HG02970 (cell line): ENCODE data around the gene MYL6B.
A peak's percentile ranks its signal among the peaks of the same experiment; 100 is the strongest.
"Not testable (repeated sequence)": the region's sequence is repeated elsewhere in the genome, so short reads cannot be mapped to it uniquely, and the experiment has no call there.

Experiments used
- ATAC-seq: cut with Tn5 transposase; IDR thresholded peaks from one replicate; pipeline ENCODE4 v1.9.1; 2021; ENCODE audit warnings: mild to moderate bottlenecking, moderate library complexity, moderate number of reproducible peaks; ENCODE audit not compliant: unreplicated experiment, low FRiP score

Gene MYL6B

GRCh38 chr12:56163533-56164344, 11.4 kb downstream of the MYL6B start:
- ATAC-seq, result no peak

- no peak for ATAC-seq
Observed at GRCh38 chr12:56164345-56164729, 11.9 kb downstream of the MYL6B start.

- ATAC-seq, result no peak
Observed at GRCh38 chr12:56165369-56165768, 13.0 kb downstream of the MYL6B start.

- no peak for ATAC-seq
Observed at GRCh38 chr12:56169229-56169759, 16.9 kb downstream of the MYL6B start.

- no peak for ATAC-seq
Observed at GRCh38 chr12:56172839-56173238, 20.5 kb downstream of the MYL6B start.

GRCh38 chr12:56178347-56178746, 26.0 kb downstream of the MYL6B start:
- no peak for ATAC-seq

- no peak for ATAC-seq
Observed at GRCh38 chr12:56186957-56187356, 34.6 kb downstream of the MYL6B start.

- no peak for ATAC-seq
Observed at GRCh38 chr12:56188131-56188777, 35.9 kb downstream of the MYL6B start.

- no peak for ATAC-seq
Observed at GRCh38 chr12:56188778-56189098, 36.4 kb downstream of the MYL6B start.

GRCh38 chr12:56189099-56189917, 36.9 kb downstream of the MYL6B start, which contains the start of gene SMARCC2:
SMARCC2 (minus strand) TSS chr12:56189483; CDS start chr12:56189461, 22 bp downstream.
- ATAC-seq, result peak; percentile 72

GRCh38 chr12:56189918-56190694, 37.7 kb downstream of the MYL6B start:
- ATAC-seq, result peak; percentile 48

GRCh38 chr12:56190695-56191155, 38.3 kb downstream of the MYL6B start:
- no peak for ATAC-seq

GRCh38 chr12:56192582-56192981, 40.2 kb downstream of the MYL6B start:
- no peak for ATAC-seq

- ATAC-seq, result no peak
Observed at GRCh38 chr12:56193025-56193578, 40.7 kb downstream of the MYL6B start.

GRCh38 chr12:56196818-56197550, 44.6 kb downstream of the MYL6B start:
- not testable (repeated sequence) for ATAC-seq

GRCh38 chr12:56197921-56198635, 45.7 kb downstream of the MYL6B start:
- ATAC-seq, result no peak

- no peak for ATAC-seq
Observed at GRCh38 chr12:56198836-56199235, 46.4 kb downstream of the MYL6B start.

- no peak for ATAC-seq
Observed at GRCh38 chr12:56202366-56202765, 50.0 kb downstream of the MYL6B start.
